IPS DF 6.9 (cell line): ENCODE measurements around the gene RRP8.

ENCODE experiments used
- DNase-seq: peaks from one replicate; pipeline ENCODE4 v3.0.0-alpha.2; 2013; ENCODE audit warnings: low read depth, low spot score
- H3K27ac ChIP-seq: one replicate; pipeline ENCODE4 v1.5.1; 2013; ENCODE audit warnings: low read length, control low read depth
- H3K27me3 ChIP-seq: 2 replicates; pipeline ENCODE4 v1.6.1; 2013; ENCODE audit warnings: mild to moderate bottlenecking, low read length; ENCODE audit not compliant: control insufficient read depth, insufficient read depth
- H3K36me3 ChIP-seq: 2 replicates; pipeline ENCODE4 v1.6.1; 2013; ENCODE audit warnings: low read length; ENCODE audit not compliant: control insufficient read depth, insufficient read depth
- H3K4me1 ChIP-seq: 2 replicates; pipeline ENCODE4 v1.6.1; 2013; ENCODE audit warnings: low read length; ENCODE audit not compliant: control insufficient read depth, insufficient read depth
- H3K4me3 ChIP-seq: 2 replicates; pipeline ENCODE4 v1.5.1; 2013; ENCODE audit warnings: mild to moderate bottlenecking, low read length
- H3K9me3 ChIP-seq: 2 replicates; pipeline ENCODE4 v1.6.1; 2013; ENCODE audit warnings: low read length, inconsistent platforms; ENCODE audit not compliant: control insufficient read depth, insufficient read depth
- WGBS: extraction: QIAGEN DNeasy Blood & Tissue Kit; methylation state at CpG from one replicate; pipeline ENCODE4 v1.1.7; 2013; ENCODE audit warnings: mixed read lengths, missing lambda C conversion rate; ENCODE audit not compliant: insufficient read length, insufficient coverage; 5-methylcytosine and 5-hydroxymethylcytosine counted together

RRP8 gene

DNA sequence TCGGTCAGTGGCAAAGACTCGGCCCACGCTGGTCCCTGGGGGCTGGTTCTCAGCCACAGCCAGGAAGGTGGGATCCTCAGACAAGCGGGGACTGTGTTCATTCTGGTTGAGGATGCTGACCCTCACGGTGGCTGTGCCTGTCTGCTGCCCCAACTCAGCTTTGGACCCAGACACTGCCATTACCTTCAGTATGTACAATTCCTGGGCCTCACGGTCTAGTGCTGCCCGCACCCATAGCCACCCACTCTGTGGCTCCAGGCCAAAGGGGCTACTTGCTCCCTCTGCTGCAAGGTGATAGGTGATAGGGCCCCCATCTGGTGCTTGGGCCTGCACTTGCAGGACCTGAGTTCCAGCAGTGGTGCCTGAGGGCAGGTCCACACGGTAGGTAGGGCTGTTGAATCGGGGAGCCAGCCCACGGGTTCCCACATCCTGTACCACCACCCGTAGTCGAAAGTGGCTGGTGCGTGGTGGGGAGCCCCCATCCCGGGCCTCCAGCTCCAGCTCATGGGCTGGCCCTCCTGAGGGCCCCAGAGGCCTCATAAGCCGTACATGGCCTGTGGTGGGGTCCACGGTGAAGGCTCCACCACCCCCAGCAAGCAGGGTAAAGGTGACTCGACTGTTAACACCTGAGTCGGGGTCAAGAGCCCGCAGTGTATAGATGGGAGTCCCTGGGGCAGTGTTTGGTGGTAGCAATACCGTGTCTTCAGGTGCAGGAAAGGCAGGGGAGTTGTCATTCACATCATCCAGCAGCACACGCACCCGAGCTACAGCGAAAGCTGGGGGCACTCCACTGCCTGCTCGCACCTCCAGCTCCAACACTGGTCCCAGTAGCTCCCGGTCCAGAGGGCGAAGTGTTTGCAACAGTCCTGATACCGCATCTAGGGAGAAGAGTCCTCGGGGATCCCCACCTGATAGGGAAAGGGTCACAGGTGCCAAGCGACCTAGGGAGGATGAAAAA lies 29.0 kb upstream of the RRP8 start:
- DNase-seq = no peak
- Histone ChIP-seq H3K9me3 (no peaks in the 10 kb centered on the region), H3K4me1 (peaks cover 4% of the 10 kb centered on the region; the same call in 1 of the 2 replicates), H3K27me3 (peaks cover 16% of the 10 kb centered on the region; the same call in 1 of the 2 replicates), H3K27ac (no peak overlapping the region), H3K36me3 (no peaks in the 10 kb centered on the region), H3K4me3 (no peak overlapping the region)
- no CpG with 5 or more reads among the region's 29 CpGs for WGBS

DNA sequence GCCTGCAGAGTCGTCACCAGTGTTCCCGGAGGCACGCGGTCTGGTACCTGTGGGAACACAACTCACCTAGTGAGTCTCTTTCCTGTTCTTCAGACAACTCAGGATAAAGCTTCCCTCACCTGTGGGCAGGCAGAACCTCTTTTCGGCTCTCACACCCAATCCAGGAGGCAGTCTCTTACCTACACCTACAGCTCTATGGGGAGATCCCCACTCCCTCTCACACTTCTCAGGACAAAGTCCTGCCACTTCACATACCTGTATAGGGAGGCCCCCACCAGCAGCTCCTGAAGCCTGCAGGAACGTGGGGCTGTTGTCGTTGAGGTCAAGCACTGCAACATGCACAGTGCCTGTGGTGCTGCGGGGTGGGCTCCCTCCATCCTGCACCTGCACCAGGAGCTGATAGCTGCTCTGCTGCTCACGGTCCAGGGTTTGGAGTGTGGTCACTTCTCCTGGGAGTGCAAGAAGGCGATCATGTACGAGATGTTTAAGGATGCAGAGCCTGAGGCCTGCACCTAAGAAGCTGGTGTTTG lies 28.0 kb upstream of the RRP8 start:
- Histone ChIP-seq H3K27me3 (peaks cover 16% of the 10 kb centered on the region; the same call in 1 of the 2 replicates), H3K9me3 (no peaks in the 10 kb centered on the region), H3K36me3 (no peaks in the 10 kb centered on the region)

DNA sequence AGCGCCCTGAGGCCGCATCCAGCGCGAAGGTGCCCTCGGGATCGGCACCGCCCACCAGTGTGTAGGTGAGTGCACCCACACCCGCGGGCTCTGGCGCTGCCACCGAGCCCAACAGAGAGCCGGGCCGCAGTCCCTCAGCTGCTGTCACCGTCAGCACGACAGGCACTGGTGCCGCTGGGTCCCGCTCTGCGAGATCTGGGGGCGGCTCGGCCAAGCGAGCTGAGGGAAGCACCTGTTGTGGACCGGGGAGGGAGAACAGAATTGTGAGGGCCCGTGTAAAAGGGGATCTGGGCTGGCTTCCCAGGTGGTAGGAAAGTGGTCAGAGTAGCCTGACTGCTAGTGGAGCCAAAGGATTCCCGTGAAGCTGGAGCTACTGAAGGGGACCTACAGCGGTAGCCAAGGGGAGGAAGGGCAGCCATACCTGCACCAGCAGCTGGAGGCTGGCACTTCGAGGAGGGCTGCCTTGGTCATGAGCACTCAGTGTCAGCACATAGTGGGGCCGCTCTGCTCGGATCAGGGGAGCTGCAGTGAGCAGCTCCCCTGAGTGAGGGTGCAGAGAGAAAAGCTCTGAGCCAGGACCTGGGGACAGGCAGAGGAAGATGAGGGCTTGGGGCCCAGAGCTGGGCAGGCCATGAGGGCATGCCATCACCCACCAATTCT lies 27.3 kb upstream of the RRP8 start:
- no peaks in the 10 kb centered on the region for H3K9me3 ChIP-seq
- H3K4me1 ChIP-seq = peaks cover 4% of the 10 kb centered on the region; the same call in 1 of the 2 replicates
- DNase-seq = no peak
- peaks cover 16% of the 10 kb centered on the region; the same call in 1 of the 2 replicates for H3K27me3 ChIP-seq
- no CpG with 5 or more reads among the region's 28 CpGs for WGBS
- peak overlapping the region; percentile 22; the same call in 1 of the 2 replicates for H3K4me3 ChIP-seq
- H3K36me3 ChIP-seq = peaks cover 4% of the 10 kb centered on the region; the same call in 1 of the 2 replicates
- no peak overlapping the region for H3K27ac ChIP-seq

More for the DNA sequence above, 28.0 kb upstream of the RRP8 start:
- DNase-seq = no peak
- no CpG with 5 or more reads among the region's 11 CpGs for WGBS
- Histone ChIP-seq H3K4me1 (peaks cover 4% of the 10 kb centered on the region; the same call in 1 of the 2 replicates), H3K27ac (no peak overlapping the region), H3K4me3 (no peak overlapping the region)

DNA sequence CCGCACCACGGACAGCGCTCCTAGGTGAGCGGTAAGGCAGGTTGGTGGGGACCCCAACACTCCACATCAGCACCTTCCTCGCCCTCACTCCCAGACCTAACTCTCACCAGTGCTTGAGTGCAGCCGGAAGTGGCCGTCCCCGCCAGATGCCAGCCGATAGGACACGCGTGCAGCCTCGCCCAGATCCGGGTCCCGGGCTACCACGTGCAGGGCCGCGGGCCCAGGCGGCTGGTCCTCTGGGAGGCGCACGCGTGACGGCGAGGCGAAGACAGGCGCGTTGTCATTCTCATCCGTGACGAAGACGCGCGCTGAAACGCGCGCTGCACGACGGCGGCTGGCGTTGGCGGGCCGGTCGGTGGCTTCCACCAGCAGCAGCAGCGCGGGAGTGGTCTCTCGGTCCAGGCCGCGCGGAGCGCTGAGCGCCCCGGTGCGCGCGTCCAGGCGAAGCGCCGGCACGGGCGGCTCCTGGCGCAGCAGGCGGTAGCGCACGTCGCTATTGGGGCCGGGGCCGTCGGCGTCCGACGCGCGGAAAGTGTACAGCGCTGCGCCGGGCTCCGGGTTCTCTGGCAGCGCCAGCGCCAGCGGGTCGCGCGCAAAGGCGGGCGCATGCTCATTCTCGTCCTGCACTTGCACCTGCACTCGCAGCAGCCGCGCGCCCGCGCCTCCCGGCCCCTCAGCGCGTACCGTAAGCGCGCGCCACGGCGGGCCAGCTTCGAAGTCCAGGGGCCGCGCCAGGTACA lies 26.6 kb upstream of the RRP8 start:
- no CpG with 5 or more reads among the region's 102 CpGs for whole genome bisulfite sequencing
- Histone ChIP-seq H3K4me3 (peak overlapping the region; percentile 22; the same call in 1 of the 2 replicates), H3K27ac (no peak overlapping the region), H3K27me3 (peaks cover 16% of the 10 kb centered on the region; the same call in 1 of the 2 replicates), H3K4me1 (peaks cover 4% of the 10 kb centered on the region; the same call in 1 of the 2 replicates), H3K36me3 (peaks cover 5% of the 10 kb centered on the region; the same call in 1 of the 2 replicates), H3K9me3 (no peaks in the 10 kb centered on the region)
- no peak for DNase-seq

DNA sequence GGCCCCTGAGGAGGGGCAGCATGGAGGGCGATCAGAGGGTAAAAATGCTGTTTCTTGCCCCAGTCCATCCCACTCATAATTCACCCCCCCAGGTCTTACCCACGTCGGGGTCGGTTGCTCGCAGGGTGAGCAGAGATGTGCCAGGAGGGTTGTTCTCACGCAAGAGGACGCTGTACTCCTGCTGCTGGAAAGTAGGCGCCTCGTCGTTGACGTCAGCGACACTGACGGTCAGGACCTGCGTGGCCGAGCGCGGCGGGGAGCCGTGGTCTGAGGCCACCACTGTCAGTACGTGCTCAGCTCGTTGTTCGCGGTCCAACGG lies 26.1 kb upstream of the RRP8 start:
- Histone ChIP-seq H3K27ac (no peak overlapping the region), H3K9me3 (no peaks in the 10 kb centered on the region), H3K4me3 (peak overlapping the region; percentile 22; the same call in 1 of the 2 replicates), H3K27me3 (peaks cover 16% of the 10 kb centered on the region; the same call in 1 of the 2 replicates), H3K4me1 (peaks cover 4% of the 10 kb centered on the region; the same call in 1 of the 2 replicates), H3K36me3 (peaks cover 5% of the 10 kb centered on the region; the same call in 1 of the 2 replicates)
- WGBS = no CpG with 5 or more reads among the region's 24 CpGs
- no peak for DNase-seq

DNA sequence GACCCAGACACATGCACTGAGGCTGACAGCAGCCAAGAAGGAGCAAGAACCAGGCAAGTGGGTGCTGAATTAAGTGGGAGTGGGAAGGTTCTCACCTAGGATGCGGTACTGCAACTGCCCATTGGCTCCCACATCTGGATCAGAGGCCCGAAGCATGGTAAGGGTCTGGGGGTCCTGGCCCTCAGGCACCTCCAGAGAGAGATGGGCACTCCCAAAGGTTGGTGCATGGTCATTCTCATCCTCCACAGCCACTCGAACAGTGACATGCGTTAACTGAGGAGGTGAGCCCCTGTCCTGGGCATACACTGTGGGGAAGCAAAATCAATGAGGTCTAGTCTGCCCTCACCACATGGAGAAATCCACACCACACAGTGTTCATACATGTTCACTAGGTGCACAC lies 25.1 kb upstream of the RRP8 start:
- Histone ChIP-seq H3K27ac (no peak overlapping the region), H3K36me3 (peaks cover 5% of the 10 kb centered on the region), H3K9me3 (no peaks in the 10 kb centered on the region), H3K27me3 (peaks cover 16% of the 10 kb centered on the region; the same call in 1 of the 2 replicates), H3K4me3 (no peak overlapping the region), H3K4me1 (peaks cover 4% of the 10 kb centered on the region; the same call in 1 of the 2 replicates)
- no peak for DNase-seq
- no CpG with 5 or more reads among the region's 4 CpGs for WGBS

DNA sequence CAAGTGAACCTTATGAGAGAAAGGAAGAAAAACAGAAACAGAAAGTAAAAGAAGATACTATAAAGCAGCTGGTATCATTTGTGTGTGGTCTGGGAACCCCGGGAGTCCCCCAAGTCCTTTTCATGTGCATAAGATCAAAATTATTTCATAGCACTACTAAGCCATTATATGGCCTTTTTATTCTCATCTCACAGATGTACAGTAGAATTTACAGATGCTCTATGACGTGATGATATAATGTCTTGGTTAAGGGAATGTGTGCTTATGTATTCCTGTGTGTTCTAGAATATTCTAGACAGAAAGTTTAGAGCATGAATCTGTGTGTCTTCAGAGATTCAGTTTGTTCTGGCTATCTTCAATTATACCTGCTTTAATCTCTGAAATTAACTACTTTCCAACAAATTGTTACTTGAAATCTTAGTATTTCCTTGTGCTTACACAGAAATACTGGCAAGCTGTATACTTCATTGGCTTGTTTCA lies 24.4 kb upstream of the RRP8 start:
- H3K4me1 ChIP-seq = peaks cover 4% of the 10 kb centered on the region; the same call in 1 of the 2 replicates
- H3K9me3 ChIP-seq = no peaks in the 10 kb centered on the region
- peaks cover 16% of the 10 kb centered on the region; the same call in 1 of the 2 replicates for H3K27me3 ChIP-seq
- peaks cover 5% of the 10 kb centered on the region for H3K36me3 ChIP-seq
- no CpG with 5 or more reads among the region's 2 CpGs for WGBS
- no peak overlapping the region for H3K27ac ChIP-seq
- no peak overlapping the region for H3K4me3 ChIP-seq
- no peak for DNase-seq

DNA sequence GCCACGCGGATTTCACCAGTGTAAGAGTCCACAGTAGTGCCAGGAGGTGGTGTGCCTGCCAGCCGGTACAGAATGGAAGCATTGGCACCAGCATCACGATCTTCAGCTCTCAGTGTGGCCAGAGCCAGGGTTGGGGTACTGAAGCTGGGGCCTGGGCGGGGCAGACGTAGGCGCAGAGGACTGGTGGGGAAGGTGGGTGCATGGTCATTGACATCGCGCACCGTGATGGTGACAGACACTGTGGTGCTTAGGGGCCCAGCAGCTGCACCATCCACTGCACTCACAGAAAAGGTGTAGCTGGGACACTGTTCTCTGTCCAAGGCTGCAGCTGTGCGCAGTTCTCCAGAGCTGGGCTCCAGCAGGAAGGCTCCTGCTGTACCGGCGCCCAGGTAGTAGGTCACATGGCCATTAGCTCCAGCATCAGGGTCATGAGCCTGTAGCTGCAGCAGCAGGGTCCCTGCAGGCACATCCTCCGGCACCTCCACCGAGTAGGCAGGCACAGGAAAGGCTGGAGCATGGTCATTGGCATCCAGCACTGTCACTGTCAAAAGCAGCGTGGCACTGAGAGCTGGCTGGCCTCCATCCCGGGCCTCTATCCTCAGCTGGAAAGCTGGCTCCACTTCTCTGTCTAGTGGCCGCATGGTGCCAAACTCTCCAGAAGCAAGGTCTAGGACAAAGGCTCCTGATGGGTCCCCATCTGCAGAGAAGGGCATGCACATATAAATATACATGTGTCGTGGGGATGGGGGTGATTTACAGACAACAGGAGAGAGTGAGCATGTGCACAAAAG lies 23.8 kb upstream of the RRP8 start:
- DNase-seq = no peak
- Histone ChIP-seq H3K36me3 (peaks cover 5% of the 10 kb centered on the region), H3K9me3 (no peaks in the 10 kb centered on the region), H3K4me1 (peaks cover 4% of the 10 kb centered on the region; the same call in 1 of the 2 replicates), H3K27me3 (peaks cover 16% of the 10 kb centered on the region; the same call in 1 of the 2 replicates), H3K27ac (no peak overlapping the region), H3K4me3 (no peak overlapping the region)
- no CpG with 5 or more reads among the region's 19 CpGs for WGBS

DNA sequence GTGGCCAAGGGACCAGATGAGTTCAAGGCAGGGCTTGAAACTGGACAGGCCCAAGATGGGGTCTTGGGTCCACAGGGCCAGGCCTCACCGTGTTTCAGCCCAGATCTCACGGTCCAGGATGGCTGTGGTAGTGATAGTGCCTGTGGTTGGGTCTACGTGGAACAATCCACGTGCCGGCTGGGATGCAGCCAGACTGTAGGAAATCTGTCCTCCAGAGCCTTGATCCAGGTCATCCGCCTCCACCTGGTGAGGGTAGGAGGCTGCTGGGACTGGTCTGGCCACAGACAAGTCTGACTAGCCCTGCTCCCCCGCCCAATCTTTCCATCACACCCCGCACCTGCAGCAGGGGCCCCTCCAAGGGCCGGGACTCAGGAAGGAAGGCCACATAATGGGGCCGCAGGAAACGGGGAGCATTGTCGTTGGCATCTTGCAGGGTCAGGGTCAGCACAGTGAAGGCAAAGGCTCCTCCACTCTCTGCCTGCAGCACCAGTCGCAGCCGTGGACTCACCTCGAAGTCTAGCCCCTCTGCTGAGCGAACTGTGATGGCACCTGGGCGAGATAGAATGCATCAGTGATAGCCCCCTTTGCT lies 22.5 kb upstream of the RRP8 start:
- Histone ChIP-seq H3K4me3 (no peak overlapping the region), H3K36me3 (peaks cover 5% of the 10 kb centered on the region), H3K9me3 (no peaks in the 10 kb centered on the region), H3K4me1 (peaks cover 4% of the 10 kb centered on the region; the same call in 1 of the 2 replicates), H3K27me3 (peaks cover 10% of the 10 kb centered on the region; the same call in 1 of the 2 replicates), H3K27ac (no peak overlapping the region)
- no CpG with 5 or more reads among the region's 17 CpGs for WGBS
- no peak for DNase-seq
